Fibroblast of lung (primary cell): ENCODE measurements around the gene TLE2. TPM values are rescaled to one million over a fixed set of nuclear protein-coding genes. Genes with fewer than 3 reads are reported as not detected.

Experiments used
- DNase-seq, 2 donors: peaks; one replicate each; pipeline versions ENCODE4 v3.0.0 to v3.0.0-alpha.2; 2010; ENCODE audit warnings: low read depth in 2 of 2
- H2AFZ ChIP-seq: 2 replicates; pipeline ENCODE4 v1.5.1; 2012; ENCODE audit warnings: low read length, control low read depth, inconsistent platforms
- H3K27ac ChIP-seq: 2 replicates; pipeline ENCODE4 v1.5.1; 2011; ENCODE audit warnings: low read length, control low read depth; ENCODE audit not compliant: insufficient read depth
- H3K27me3 ChIP-seq: 2 replicates; pipeline ENCODE4 v1.5.1; 2011; ENCODE audit warnings: mild to moderate bottlenecking, low read length; ENCODE audit not compliant: control insufficient read depth, insufficient read depth
- H3K36me3 ChIP-seq: 2 replicates; pipeline ENCODE4 v1.5.1; 2011; ENCODE audit warnings: low read length; ENCODE audit not compliant: control insufficient read depth, insufficient read depth
- H3K4me1 ChIP-seq: 2 replicates; pipeline ENCODE4 v1.5.1; 2011; ENCODE audit warnings: low read length; ENCODE audit not compliant: control insufficient read depth, insufficient read depth; ENCODE audit errors: extremely low read depth
- H3K4me2 ChIP-seq: 2 replicates; pipeline ENCODE4 v1.5.1; 2011; ENCODE audit warnings: low read length, control low read depth; ENCODE audit not compliant: insufficient read depth; ENCODE audit errors: extremely low read depth
- H3K4me3 ChIP-seq, 4 experiments: fragments of 200-600 bp in 1 of 4; sonication (generic) in 1 of 4; replicated peaks in 1 of 4; 2 replicates each; pipeline ENCODE4 v1.5.1; 2011 to 2016; ENCODE audit warnings: low read length in 4 of 4, low read depth in 3 of 4, mild to moderate bottlenecking in 3 of 4, control low read depth in 2 of 4, inconsistent platforms in 1 of 4, mixed read lengths in 1 of 4; ENCODE audit not compliant: insufficient read depth in 1 of 4; ENCODE audit errors: control extremely low read depth in 1 of 4
- H3K79me2 ChIP-seq: 2 replicates; pipeline ENCODE4 v1.5.1; 2012; ENCODE audit warnings: mild to moderate bottlenecking, low read length, inconsistent platforms; ENCODE audit not compliant: control insufficient read depth, insufficient read depth
- H3K9ac ChIP-seq: 2 replicates; pipeline ENCODE4 v1.5.1; 2011; ENCODE audit warnings: mild to moderate bottlenecking, low read length, control low read depth; ENCODE audit not compliant: insufficient read depth
- H3K9me3 ChIP-seq: 2 replicates; pipeline ENCODE4 v1.5.1; 2012; ENCODE audit warnings: low read depth, low read length; ENCODE audit not compliant: control insufficient read depth, insufficient read depth
- H4K20me1 ChIP-seq: 2 replicates; pipeline ENCODE4 v1.5.1; 2011; ENCODE audit warnings: low read length; ENCODE audit not compliant: control insufficient read depth, insufficient read depth; ENCODE audit errors: extremely low read depth
- EZH2 ChIP-seq: IDR thresholded peaks from 2 replicates; pipeline ENCODE4 v1.5.1; 2012; ENCODE audit warnings: low read length, control low read depth, mild to moderate bottlenecking; ENCODE audit errors: missing control alignments
- polyA plus RNA-seq, 2 donors: library from polyadenylated mRNA; depleted of rRNA in 1 of 2; stranded (reverse) in 1 of 2; unstranded in 1 of 2; fragments of >200 nt; gene quantifications; 2 replicates each; pipeline ENCODE4 v1.2.1, GENCODE V29; 2011 to 2012; ENCODE audit warnings: missing spikeins in 1 of 2
- total RNA-seq: library from RNA; depleted of rRNA; stranded (reverse); fragments of >200 nt; gene quantifications from 2 replicates; pipeline ENCODE4 v1.2.1, GENCODE V29; 2014
- TF ChIP-seq, protein P1 (sequence below), 2 donors: IDR thresholded peaks in 1 of 2; conservative IDR thresholded peaks in 1 of 2; 1 replicate in 1 of 2; 2 replicates in 1 of 2; pipeline ENCODE4 v1.5.1; 2011 to 2012; ENCODE audit warnings: low read length in 2 of 2, control low read depth in 1 of 2, inconsistent platforms in 1 of 2, low read depth in 1 of 2, mild to moderate bottlenecking in 1 of 2

Gene TLE2
- total and polyA plus RNA-seq, 2 donors (not counting 1 experiment from before 2014, with no cell fraction given): 1.8 to 3.8 TPM

DNA sequence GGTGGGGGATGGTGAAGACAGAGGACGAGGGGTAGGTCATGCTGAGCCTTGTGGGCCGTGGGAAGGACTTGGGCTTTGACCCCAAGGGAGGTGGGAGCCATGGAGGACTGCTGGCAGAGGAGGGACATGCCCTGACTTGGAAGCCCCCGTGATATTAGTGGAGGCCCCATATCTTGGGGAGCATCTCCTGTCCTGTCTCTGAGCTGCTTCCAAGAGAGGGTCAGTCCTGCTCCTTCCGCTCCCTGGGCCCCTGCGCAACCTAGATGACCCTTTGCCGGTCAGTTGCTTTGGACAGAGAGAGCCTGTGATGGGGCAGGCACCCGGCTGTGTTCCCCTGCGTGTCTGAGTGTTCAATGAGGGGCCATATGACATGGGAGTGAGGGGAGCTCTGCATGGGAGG is 46.5 kb downstream of the TLE2 start:
- Histone ChIP-seq H3K4me2 (no peak overlapping the region), H3K4me1 (peaks cover 13% of the 10 kb centered on the region), H3K79me2 (no peaks in the 10 kb centered on the region), H4K20me1 (no peaks in the 10 kb centered on the region), H3K27ac (peak overlapping the region; percentile 78), H3K9me3 (no peaks in the 10 kb centered on the region), H2AFZ (no peak overlapping the region), H3K36me3 (no peaks in the 10 kb centered on the region), H3K4me3 (no peak overlapping the region), H3K27me3 (peaks cover 7% of the 10 kb centered on the region), H3K9ac (no peak overlapping the region)
- TF ChIP-seq EZH2: no peak
- no peak for DNase-seq

DNA sequence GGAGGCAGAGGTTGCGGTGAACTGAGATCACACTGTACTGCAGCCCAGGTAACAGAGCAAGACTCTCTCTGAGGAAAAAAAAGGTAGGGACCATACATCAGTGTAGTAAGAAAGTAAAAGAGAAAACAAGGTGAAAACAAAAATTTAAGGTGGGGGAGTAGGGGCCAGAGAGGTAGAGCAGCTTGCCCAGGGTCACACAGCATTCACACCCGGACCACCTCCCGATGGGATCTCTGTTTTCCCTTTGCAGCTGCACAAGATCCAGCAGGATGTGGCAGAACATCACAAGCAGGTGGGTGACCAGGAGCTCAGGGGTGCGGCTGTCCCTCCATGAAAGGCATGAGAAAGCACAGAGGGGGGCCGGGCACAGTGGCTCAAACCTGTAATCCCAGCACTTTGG is 47.2 kb downstream of the TLE2 start:
- TF ChIP-seq, protein P1, sequence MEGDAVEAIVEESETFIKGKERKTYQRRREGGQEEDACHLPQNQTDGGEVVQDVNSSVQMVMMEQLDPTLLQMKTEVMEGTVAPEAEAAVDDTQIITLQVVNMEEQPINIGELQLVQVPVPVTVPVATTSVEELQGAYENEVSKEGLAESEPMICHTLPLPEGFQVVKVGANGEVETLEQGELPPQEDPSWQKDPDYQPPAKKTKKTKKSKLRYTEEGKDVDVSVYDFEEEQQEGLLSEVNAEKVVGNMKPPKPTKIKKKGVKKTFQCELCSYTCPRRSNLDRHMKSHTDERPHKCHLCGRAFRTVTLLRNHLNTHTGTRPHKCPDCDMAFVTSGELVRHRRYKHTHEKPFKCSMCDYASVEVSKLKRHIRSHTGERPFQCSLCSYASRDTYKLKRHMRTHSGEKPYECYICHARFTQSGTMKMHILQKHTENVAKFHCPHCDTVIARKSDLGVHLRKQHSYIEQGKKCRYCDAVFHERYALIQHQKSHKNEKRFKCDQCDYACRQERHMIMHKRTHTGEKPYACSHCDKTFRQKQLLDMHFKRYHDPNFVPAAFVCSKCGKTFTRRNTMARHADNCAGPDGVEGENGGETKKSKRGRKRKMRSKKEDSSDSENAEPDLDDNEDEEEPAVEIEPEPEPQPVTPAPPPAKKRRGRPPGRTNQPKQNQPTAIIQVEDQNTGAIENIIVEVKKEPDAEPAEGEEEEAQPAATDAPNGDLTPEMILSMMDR (conservative IDR thresholded peaks at IDR 0.05 in 1 of 2, IDR thresholded peaks at IDR 0.05 in 1 of 2; ENCODE audit: low read depth in 1 of 2, low read length in 2 of 2): no peak
- no peak for TF ChIP-seq EZH2
- H4K20me1 ChIP-seq: no peaks in the 10 kb centered on the region
- no peak overlapping the region for H3K9ac ChIP-seq
- peaks cover 14% of the 10 kb centered on the region for H3K4me1 ChIP-seq
- no peak for DNase-seq
- H3K9me3 ChIP-seq: no peaks in the 10 kb centered on the region
- no peaks in the 10 kb centered on the region for H3K79me2 ChIP-seq
- H2AFZ ChIP-seq: no peak overlapping the region
- no peak overlapping the region for H3K27ac ChIP-seq
- H3K36me3 ChIP-seq: no peaks in the 10 kb centered on the region
- H3K27me3 ChIP-seq: peaks cover 4% of the 10 kb centered on the region
- H3K4me2 ChIP-seq: no peak overlapping the region
- H3K4me3 ChIP-seq: no peak overlapping the region

DNA sequence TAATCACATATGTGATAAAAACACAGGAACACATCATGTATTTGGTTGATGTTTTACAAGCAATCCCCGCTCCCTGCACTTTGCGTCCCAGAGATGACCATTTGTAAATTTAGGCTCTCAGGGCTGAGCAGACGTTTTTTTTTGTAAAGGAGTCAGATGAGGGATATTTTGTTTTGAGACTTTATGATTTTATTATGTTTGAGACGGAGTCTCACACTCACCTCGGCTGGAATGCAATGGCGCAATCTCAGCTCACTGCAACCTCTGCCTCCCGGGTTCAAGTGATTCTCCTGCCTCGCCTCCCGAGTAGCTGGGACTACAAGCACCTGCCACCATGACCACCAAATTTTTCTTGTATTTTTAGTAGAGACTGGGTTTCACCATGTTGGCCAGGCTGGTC is 50.3 kb downstream of the TLE2 start:
- Histone ChIP-seq H3K27ac (no peak overlapping the region), H3K4me2 (no peak overlapping the region), H3K4me1 (peaks cover 16% of the 10 kb centered on the region), H2AFZ (no peak overlapping the region), H4K20me1 (no peaks in the 10 kb centered on the region), H3K9ac (no peak overlapping the region), H3K9me3 (no peaks in the 10 kb centered on the region), H3K27me3 (no peaks in the 10 kb centered on the region), H3K4me3 (no peak overlapping the region), H3K79me2 (no peaks in the 10 kb centered on the region), H3K36me3 (no peaks in the 10 kb centered on the region)
- no peak for TF ChIP-seq EZH2
- TF ChIP-seq, protein P1 (conservative IDR thresholded peaks at IDR 0.05 in 1 of 2, IDR thresholded peaks at IDR 0.05 in 1 of 2; ENCODE audit: low read depth in 1 of 2, low read length in 2 of 2): no peak
- peak in 1 of 2 donors; percentile 21 for DNase-seq
